Measurements from ENCODE around the gene ADGRL3.
"Not testable (repeated sequence)": the region's sequence is repeated elsewhere in the genome, so short reads cannot be mapped to it uniquely, and the experiment has no call there.

ADGRL3 gene

GRCh38 chr4:61838072-61838471 is 637.9 kb downstream of the ADGRL3 start:
- no peak for DNase-seq

GRCh38 chr4:61841714-61842113 is 641.6 kb downstream of the ADGRL3 start:
- DNase-seq = no peak

GRCh38 chr4:61851126-61851525 is 651.0 kb downstream of the ADGRL3 start:
- no peak for DNase-seq

GRCh38 chr4:61852105-61852504 is 652.0 kb downstream of the ADGRL3 start:
- not testable (repeated sequence) for DNase-seq

- DNase-seq = no peak
Observed at GRCh38 chr4:61853041-61853440, 652.9 kb downstream of the ADGRL3 start.

- no peak for DNase-seq
Observed at GRCh38 chr4:61860376-61860775, 660.2 kb downstream of the ADGRL3 start.

GRCh38 chr4:61864286-61864685 is 664.2 kb downstream of the ADGRL3 start:
- DNase-seq = no peak

- DNase-seq = no peak
Observed at GRCh38 chr4:61866378-61867030, 666.4 kb downstream of the ADGRL3 start.

GRCh38 chr4:61872983-61873382 is 672.9 kb downstream of the ADGRL3 start:
- DNase-seq = no peak

- DNase-seq = no peak
Observed at GRCh38 chr4:61877266-61877665, 677.1 kb downstream of the ADGRL3 start.

GRCh38 chr4:61877893-61878292 is 677.8 kb downstream of the ADGRL3 start:
- peak in 3 of 4 experiments; percentile 3 to 33 (median 31) for DNase-seq

GRCh38 chr4:61882381-61882780 is 682.3 kb downstream of the ADGRL3 start:
- DNase-seq = no peak

- DNase-seq = no peak
Observed at GRCh38 chr4:61886131-61886530, 686.0 kb downstream of the ADGRL3 start.

GRCh38 chr4:61889117-61889516 is 689.0 kb downstream of the ADGRL3 start:
- DNase-seq = no peak

GRCh38 chr4:61890321-61890720 is 690.2 kb downstream of the ADGRL3 start:
- DNase-seq = no peak

- no peak for DNase-seq
Observed at GRCh38 chr4:61891953-61892352, 691.8 kb downstream of the ADGRL3 start.

GRCh38 chr4:61896634-61897033 is 696.5 kb downstream of the ADGRL3 start:
- no peak for DNase-seq

- no peak for DNase-seq
Observed at GRCh38 chr4:61909031-61909430, 708.9 kb downstream of the ADGRL3 start.

- no peak for DNase-seq
Observed at GRCh38 chr4:61911313-61911756, 711.2 kb downstream of the ADGRL3 start.

GRCh38 chr4:61913619-61914018 is 713.5 kb downstream of the ADGRL3 start:
- DNase-seq = no peak

GRCh38 chr4:61915501-61915900 is 715.4 kb downstream of the ADGRL3 start:
- no peak for DNase-seq

- DNase-seq = no peak
Observed at GRCh38 chr4:61918507-61918906, 718.4 kb downstream of the ADGRL3 start.

GRCh38 chr4:61918987-61919386 is 718.9 kb downstream of the ADGRL3 start:
- no peak for DNase-seq

GRCh38 chr4:61919561-61919960 is 719.4 kb downstream of the ADGRL3 start:
- DNase-seq = no peak

GRCh38 chr4:61921920-61922319 is 721.8 kb downstream of the ADGRL3 start:
- no peak for DNase-seq
